H9 (cell line): ENCODE results near the gene PRSS57. TPM values are rescaled to one million over a fixed set of nuclear protein-coding genes. Genes with fewer than 3 reads are reported as not detected.

Experiments
- DNase-seq: peaks from one replicate; pipeline ENCODE4 v3.0.0-alpha.2; 2017
- H2AFZ ChIP-seq: one replicate; pipeline ENCODE4 v1.6.1; 2013; ENCODE audit warnings: mild to moderate bottlenecking, low read length, control low read depth, moderate library complexity
- H2AK5ac ChIP-seq: 2 replicates; pipeline ENCODE4 v1.6.1; 2013; ENCODE audit warnings: low read length, control low read depth, mixed read lengths; ENCODE audit not compliant: insufficient read length
- H2BK120ac ChIP-seq: one replicate; pipeline ENCODE4 v1.6.1; 2013; ENCODE audit warnings: low read depth, mild to moderate bottlenecking, low read length, control low read depth, inconsistent platforms; ENCODE audit not compliant: poor library complexity, severe bottlenecking
- H2BK12ac ChIP-seq: 2 replicates; pipeline ENCODE4 v1.6.1; 2013; ENCODE audit warnings: low read length, control low read depth, mixed read lengths, low read depth; ENCODE audit not compliant: insufficient read length
- H2BK15ac ChIP-seq: 2 replicates; pipeline ENCODE4 v1.6.1; 2013; ENCODE audit warnings: low read depth, low read length, control low read depth
- H2BK20ac ChIP-seq: one replicate; pipeline ENCODE4 v1.6.1; 2013; ENCODE audit warnings: low read depth, mild to moderate bottlenecking, low read length, control low read depth, inconsistent platforms; ENCODE audit not compliant: poor library complexity, severe bottlenecking
- H2BK5ac ChIP-seq: 2 replicates; pipeline ENCODE4 v1.6.1; 2013; ENCODE audit warnings: low read length, control low read depth, mixed read lengths; ENCODE audit not compliant: insufficient read length
- H3K14ac ChIP-seq: 2 replicates; pipeline ENCODE4 v1.6.1; 2013; ENCODE audit warnings: low read length, control low read depth; ENCODE audit not compliant: insufficient read depth
- H3K18ac ChIP-seq: 2 replicates; pipeline ENCODE4 v1.6.1; 2013; ENCODE audit warnings: low read depth, mild to moderate bottlenecking, mixed read lengths, low read length, control low read depth; ENCODE audit not compliant: insufficient read length
- H3K23ac ChIP-seq: 2 replicates; pipeline ENCODE4 v1.6.1; 2013; ENCODE audit warnings: low read length, control low read depth, mixed read lengths, low read depth; ENCODE audit not compliant: insufficient read length
- H3K23me2 ChIP-seq: 2 replicates; pipeline ENCODE4 v1.6.1; 2013; ENCODE audit warnings: low read depth, mild to moderate bottlenecking, mixed read lengths, low read length, control low read depth; ENCODE audit not compliant: insufficient read length, poor library complexity, severe bottlenecking
- H3K27ac ChIP-seq: 2 replicates; pipeline ENCODE4 v1.5.1; 2013; ENCODE audit warnings: low read length, control low read depth, mixed read lengths, low read depth; ENCODE audit not compliant: insufficient read length
- H3K27me3 ChIP-seq: 2 replicates; pipeline ENCODE4 v1.6.1; 2013; ENCODE audit warnings: low read length, control low read depth, inconsistent platforms; ENCODE audit not compliant: insufficient read depth
- H3K4ac ChIP-seq: 2 replicates; pipeline ENCODE4 v1.6.1; 2013; ENCODE audit warnings: low read depth, mild to moderate bottlenecking, control low read depth, inconsistent platforms, low read length, moderate library complexity
- H3K4me1 ChIP-seq: 2 replicates; pipeline ENCODE4 v1.6.1; 2013; ENCODE audit warnings: low read length, control low read depth, inconsistent platforms; ENCODE audit not compliant: insufficient read depth
- H3K4me2 ChIP-seq: 2 replicates; pipeline ENCODE4 v1.6.1; 2013; ENCODE audit warnings: low read length, control low read depth, mixed read lengths; ENCODE audit not compliant: insufficient read length, insufficient read depth
- H3K56ac ChIP-seq: 2 replicates; pipeline ENCODE4 v1.6.1; 2013; ENCODE audit warnings: low read depth, mild to moderate bottlenecking, mixed read lengths, low read length, control low read depth; ENCODE audit not compliant: insufficient read length
- H3K79me1 ChIP-seq: 2 replicates; pipeline ENCODE4 v1.6.1; 2013; ENCODE audit warnings: low read depth, mild to moderate bottlenecking, moderate library complexity, low read length, control low read depth, inconsistent platforms; ENCODE audit not compliant: insufficient read depth, poor library complexity, severe bottlenecking
- H3K79me2 ChIP-seq: 2 replicates; pipeline ENCODE4 v1.6.1; 2013; ENCODE audit warnings: low read length, control low read depth, inconsistent platforms; ENCODE audit not compliant: insufficient read depth
- H3K9ac ChIP-seq: 2 replicates; pipeline ENCODE4 v1.6.1; 2013; ENCODE audit warnings: low read length, control low read depth, mixed read lengths; ENCODE audit not compliant: insufficient read length; ENCODE audit errors: extremely low read depth
- H3K9me3 ChIP-seq: one replicate; pipeline ENCODE4 v1.6.1; 2013; ENCODE audit warnings: low read depth, low read length, inconsistent platforms; ENCODE audit not compliant: control insufficient read depth
- H3T11ph ChIP-seq: one replicate; pipeline ENCODE4 v1.6.1; 2013; ENCODE audit warnings: mild to moderate bottlenecking, low read length, control low read depth, inconsistent platforms
- H4K20me1 ChIP-seq: one replicate; pipeline ENCODE4 v1.6.1; 2013; ENCODE audit not compliant: control insufficient read depth, insufficient read length, insufficient read depth
- H4K5ac ChIP-seq: 2 replicates; pipeline ENCODE4 v1.6.1; 2013; ENCODE audit warnings: low read depth, mild to moderate bottlenecking, mixed read lengths, low read length, control low read depth; ENCODE audit not compliant: insufficient read length
- H4K8ac ChIP-seq: replicated peaks from 2 replicates; pipeline ENCODE4 v1.6.1; 2013; ENCODE audit warnings: low read length, control low read depth, mixed read lengths, low read depth; ENCODE audit not compliant: insufficient read length
- H4K91ac ChIP-seq: 2 replicates; pipeline ENCODE4 v1.6.1; 2013; ENCODE audit warnings: low read depth, mild to moderate bottlenecking, moderate library complexity, mixed read lengths, low read length, control low read depth; ENCODE audit not compliant: insufficient read length
- H3K27ac Mint-ChIP-seq, 3 experiments: 2 replicates in 2 of 3; 3 replicates in 1 of 3; pipeline ENCODE4 v1.8.0; 2020 to 2021; ENCODE audit warnings: mixed read lengths in 3 of 3, mild to moderate bottlenecking in 1 of 3, moderate library complexity in 1 of 3
- H3K27me3 Mint-ChIP-seq: 2 replicates; pipeline ENCODE4 v1.8.0; 2021; ENCODE audit warnings: low read depth, mild to moderate bottlenecking, moderate library complexity, mixed read lengths
- H3K36me3 Mint-ChIP-seq, 3 experiments: 2 replicates in 2 of 3; 3 replicates in 1 of 3; pipeline ENCODE4 v1.8.0; 2020 to 2021; ENCODE audit warnings: low read depth in 3 of 3, mixed read lengths in 3 of 3; ENCODE audit not compliant: insufficient read depth in 1 of 3
- H3K4me1 Mint-ChIP-seq, 2 experiments: 2 replicates each; pipeline ENCODE4 v1.8.0; 2020; ENCODE audit warnings: mixed read lengths in 2 of 2
- H3K4me3 Mint-ChIP-seq, 2 experiments: 2 replicates in 1 of 2; 3 replicates in 1 of 2; pipeline ENCODE4 v1.8.0; 2020 to 2021; ENCODE audit warnings: mild to moderate bottlenecking in 2 of 2, mixed read lengths in 2 of 2, moderate library complexity in 1 of 2
- H3K9me3 Mint-ChIP-seq, 2 experiments: 2 replicates in 1 of 2; 3 replicates in 1 of 2; pipeline ENCODE4 v1.8.0; 2020; ENCODE audit warnings: mild to moderate bottlenecking in 2 of 2, mixed read lengths in 2 of 2, moderate library complexity in 1 of 2
- WGBS: extraction: QIAGEN DNeasy Blood & Tissue Kit; methylation state at CpG from one replicate; pipeline ENCODE4 v1.1.7; 2013; ENCODE audit warnings: missing lambda C conversion rate, low lambda C conversion rate, mixed read lengths; ENCODE audit not compliant: insufficient read length; ENCODE audit errors: extremely low coverage; 5-methylcytosine and 5-hydroxymethylcytosine counted together
- total RNA-seq: library from RNA; stranded (reverse); gene quantifications from 2 replicates; pipeline ENCODE4 v1.2.1, GENCODE V29; 2021
- TF ChIP-seq, protein P1 (sequence below): fragments of 200-600 bp; sonication (generic); conservative IDR thresholded peaks from 3 replicates; pipeline ENCODE4 v1.8.0; 2021; ENCODE audit warnings: antibody characterized with exemption, mild to moderate bottlenecking

The PRSS57 gene
- total RNA-seq, 1 experiment from 2014 or later = not detected

DNA sequence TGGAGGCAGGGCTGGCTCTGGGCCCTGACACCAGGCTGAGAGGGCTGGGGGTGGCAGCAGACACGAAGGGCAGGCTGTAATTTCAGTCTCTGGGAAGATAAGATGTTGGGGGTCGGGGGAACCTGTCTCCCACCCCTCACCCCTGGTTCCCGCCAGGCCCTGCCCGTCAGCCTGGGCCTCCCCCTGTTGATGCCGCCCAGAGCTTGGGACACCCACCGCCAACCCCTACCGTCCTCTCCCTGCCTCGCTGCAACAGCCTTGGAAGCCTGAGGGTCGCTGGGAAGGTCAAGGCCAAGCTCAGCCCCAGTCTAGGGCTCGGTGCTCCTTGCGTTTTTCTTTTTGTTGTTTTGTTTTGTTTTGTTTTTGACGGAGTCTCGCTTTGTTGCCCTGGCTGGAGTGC lies 28.0 kb upstream of the PRSS57 start:
- H3K4me3 Mint-ChIP-seq = no peak overlapping the region
- Histone ChIP-seq H3K9ac (no peak overlapping the region), H4K8ac (no peak overlapping the region), H2BK20ac (no peak overlapping the region), H2AFZ (no peak overlapping the region), H2AK5ac (no peak overlapping the region), H2BK120ac (no peak overlapping the region), H3K4me2 (no peak overlapping the region), H3K23me2 (no peaks in the 10 kb centered on the region), H4K20me1 (no peaks in the 10 kb centered on the region), H3T11ph (no peak overlapping the region), H4K91ac (no peak overlapping the region), H3K4ac (no peak overlapping the region), H2BK15ac (no peak overlapping the region), H3K4me1 (no peaks in the 10 kb centered on the region), H2BK12ac (no peak overlapping the region), H3K9me3 (no peaks in the 10 kb centered on the region), H3K56ac (no peak overlapping the region), H3K27me3 (no peaks in the 10 kb centered on the region), H3K23ac (no peak overlapping the region), H3K18ac (no peak overlapping the region), H3K79me2 (no peaks in the 10 kb centered on the region), H3K27ac (no peak overlapping the region), H3K14ac (no peak overlapping the region; the same call in 1 of the 2 replicates), H2BK5ac (no peak overlapping the region), H4K5ac (no peak overlapping the region), H3K79me1 (no peaks in the 10 kb centered on the region)
- TF ChIP-seq, protein P1, sequence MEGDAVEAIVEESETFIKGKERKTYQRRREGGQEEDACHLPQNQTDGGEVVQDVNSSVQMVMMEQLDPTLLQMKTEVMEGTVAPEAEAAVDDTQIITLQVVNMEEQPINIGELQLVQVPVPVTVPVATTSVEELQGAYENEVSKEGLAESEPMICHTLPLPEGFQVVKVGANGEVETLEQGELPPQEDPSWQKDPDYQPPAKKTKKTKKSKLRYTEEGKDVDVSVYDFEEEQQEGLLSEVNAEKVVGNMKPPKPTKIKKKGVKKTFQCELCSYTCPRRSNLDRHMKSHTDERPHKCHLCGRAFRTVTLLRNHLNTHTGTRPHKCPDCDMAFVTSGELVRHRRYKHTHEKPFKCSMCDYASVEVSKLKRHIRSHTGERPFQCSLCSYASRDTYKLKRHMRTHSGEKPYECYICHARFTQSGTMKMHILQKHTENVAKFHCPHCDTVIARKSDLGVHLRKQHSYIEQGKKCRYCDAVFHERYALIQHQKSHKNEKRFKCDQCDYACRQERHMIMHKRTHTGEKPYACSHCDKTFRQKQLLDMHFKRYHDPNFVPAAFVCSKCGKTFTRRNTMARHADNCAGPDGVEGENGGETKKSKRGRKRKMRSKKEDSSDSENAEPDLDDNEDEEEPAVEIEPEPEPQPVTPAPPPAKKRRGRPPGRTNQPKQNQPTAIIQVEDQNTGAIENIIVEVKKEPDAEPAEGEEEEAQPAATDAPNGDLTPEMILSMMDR = no peak
- no peaks in the 10 kb centered on the region for H3K9me3 Mint-ChIP-seq
- WGBS = no CpG with 5 or more reads among the region's 13 CpGs
- H3K4me1 Mint-ChIP-seq = peaks cover 4 to 6% of the 10 kb centered on the region in 2 experiments; a peak in 3 of 4 replicates
- no peak for DNase-seq
- H3K36me3 Mint-ChIP-seq = peaks cover 2 to 5% (median 5%) of the 10 kb centered on the region in 3 experiments; a peak in 6 of 7 replicates
- no peaks in the 10 kb centered on the region for H3K27me3 Mint-ChIP-seq
- H3K27ac Mint-ChIP-seq = no peak overlapping the region
